Endothelial cell of hepatic sinusoid (primary cell): ENCODE results near the gene CELA2B.
"Not testable (repeated sequence)": the region's sequence is repeated elsewhere in the genome, so short reads cannot be mapped to it uniquely, and the experiment has no call there.

Experiments used
- in situ Hi-C: cut with HindIII; loops from 2 replicates; pipeline ENCODE4 v1.10.0; 2017; ENCODE audit warnings: low sequenced_read_pairs

Gene CELA2B

DNA sequence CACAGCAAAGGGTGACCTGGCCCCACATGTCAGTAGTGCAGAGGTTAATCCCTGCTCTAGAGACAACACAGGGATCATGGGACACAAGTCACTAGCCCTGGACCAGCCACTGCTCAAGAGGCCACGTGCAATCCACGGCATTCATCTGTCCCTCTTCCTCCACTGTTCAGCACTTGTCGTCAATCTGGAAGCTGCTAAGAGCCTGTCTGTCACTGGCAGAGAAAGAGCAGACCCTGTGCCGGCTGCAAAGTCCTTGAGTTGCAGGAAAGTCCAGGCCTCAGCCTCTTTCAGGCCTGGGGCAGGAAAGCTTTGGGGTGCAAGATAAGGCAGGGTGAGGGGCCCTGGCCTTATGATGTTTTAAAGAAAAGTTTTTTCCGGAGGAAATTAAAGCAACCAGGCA lies 16.7 kb downstream of the CELA2B start:
- in situ Hi-C loops = no loop called here

DNA sequence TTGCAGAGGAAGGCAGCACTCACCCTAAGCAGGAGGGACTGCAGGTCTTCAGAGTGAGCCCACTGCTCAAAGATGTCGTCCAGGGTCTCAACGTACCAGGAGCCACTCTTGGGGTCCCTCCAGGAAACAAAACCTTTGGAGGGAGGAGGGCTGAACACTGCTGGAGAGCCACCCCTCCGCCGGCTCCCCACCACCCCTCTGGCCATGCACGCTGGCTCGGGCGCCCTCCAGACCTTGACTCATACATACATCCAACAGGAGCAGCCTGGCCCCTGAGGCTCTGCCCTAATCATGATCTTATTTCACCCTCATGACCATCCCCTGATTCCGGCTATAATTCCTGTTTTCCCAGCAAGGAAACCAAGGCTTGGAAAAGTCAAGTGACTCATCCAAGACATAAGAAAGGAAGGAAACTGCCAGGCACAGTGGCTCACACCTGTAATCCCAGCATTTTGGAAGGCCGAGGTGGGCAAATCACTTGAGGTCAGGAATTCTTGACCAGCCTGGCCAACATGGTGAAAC lies 18.0 kb downstream of the CELA2B start:
- in situ Hi-C loops = no loop called here

- in situ Hi-C loops = no loop called here
Measured at GRCh38 chr1:15500184-15501178, 24.6 kb downstream of the CELA2B start.

DNA sequence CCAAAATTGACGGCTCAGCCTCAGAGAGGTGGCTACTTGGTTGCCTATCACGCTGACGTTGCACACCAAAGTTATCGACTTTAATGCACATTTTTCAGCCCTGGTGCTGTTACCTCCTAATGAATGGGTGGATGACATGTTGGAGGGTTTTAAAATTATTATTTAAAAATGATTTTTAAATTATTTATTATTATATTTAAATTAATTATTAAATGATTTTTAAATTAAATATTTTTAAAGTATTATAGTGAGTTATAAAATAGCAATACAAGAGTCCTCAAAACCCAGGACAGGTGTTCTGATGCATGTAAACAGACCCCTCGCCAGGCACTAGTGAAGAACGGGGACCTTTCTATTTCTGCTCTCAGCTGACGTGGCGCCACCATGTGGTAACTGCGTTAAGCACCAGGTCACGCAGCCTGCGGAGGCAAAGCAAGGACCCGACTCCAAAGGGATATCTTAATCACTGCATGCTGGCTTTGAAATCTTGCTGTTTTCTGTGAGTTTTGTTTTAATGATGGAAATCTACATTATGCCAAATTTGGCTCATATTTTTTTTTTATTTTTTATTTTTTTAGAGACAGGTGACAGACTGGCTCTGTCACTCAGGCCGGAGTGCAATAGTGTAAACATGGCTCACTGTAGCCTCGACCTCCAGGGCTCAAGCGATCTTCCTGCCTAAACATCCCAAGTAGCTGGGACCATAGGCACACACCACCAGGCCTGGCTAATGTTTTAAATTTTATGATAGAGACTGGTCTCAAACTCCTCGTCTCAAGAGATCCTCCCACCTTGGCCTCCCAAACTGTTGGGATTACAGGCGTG lies 25.5 kb downstream of the CELA2B start:
- in situ Hi-C loops = no loop called here

- in situ Hi-C loops = no loop called here
Measured at GRCh38 chr1:15504436-15504835, 28.5 kb downstream of the CELA2B start.

- in situ Hi-C loops = no loop called here
Measured at GRCh38 chr1:15506831-15507230, 30.9 kb downstream of the CELA2B start.

DNA sequence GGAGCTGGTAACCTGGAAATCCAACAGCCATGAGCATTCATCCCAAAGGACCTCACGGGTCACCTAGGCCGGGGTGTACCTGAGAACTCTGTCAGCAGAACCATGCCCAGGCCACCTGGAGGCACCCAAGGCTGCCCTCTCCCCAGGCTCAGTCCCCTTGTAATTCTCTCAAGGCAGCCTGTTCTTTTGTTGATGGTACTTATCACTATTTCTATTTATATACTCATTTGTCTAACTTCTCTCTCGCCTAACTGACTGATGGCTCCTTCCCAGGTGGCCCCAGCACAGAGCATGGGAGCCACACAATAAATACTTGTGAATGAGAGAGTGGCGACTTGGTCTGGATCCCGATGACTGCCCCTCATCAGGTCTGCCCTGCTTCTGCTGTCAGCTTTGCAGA lies 31.4 kb downstream of the CELA2B start:
- in situ Hi-C loops = no loop called here

DNA sequence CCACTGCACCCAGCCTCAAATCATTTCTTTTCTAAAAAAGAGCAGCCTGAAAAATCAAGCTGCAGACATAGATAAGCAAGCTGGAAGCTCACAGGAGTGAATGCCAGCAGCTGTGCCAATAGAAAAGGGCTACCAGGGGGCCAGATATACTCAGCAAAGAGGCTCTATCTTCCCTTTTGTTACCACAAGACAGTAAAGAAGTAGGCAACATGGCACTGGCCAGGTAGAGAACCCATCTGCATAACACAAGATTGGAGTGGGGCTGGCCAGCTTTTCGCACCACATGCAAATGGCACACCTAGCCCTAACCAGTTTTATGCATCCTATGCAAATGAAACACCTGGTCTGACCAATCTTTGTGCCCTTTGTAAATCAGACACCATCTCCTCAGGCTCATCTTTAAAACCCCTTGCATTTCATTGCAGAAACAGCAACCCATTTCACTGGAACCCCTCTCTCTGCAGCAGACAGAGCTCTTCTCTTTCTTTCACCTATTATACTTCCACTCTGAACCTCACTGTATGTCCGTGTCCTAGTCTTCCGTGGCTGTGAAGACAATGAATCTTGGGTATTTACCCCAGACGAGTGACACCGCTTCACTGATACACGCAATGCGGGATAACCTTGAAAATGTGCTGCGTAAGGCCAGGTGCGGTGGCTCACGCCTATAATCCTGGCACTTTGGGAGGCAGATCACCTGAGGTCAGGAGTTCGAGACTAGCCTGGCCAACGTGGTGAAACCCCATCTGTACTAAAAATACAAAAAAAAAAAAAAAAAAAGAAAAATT lies 33.0 kb downstream of the CELA2B start:
- in situ Hi-C loops = no loop called here

DNA sequence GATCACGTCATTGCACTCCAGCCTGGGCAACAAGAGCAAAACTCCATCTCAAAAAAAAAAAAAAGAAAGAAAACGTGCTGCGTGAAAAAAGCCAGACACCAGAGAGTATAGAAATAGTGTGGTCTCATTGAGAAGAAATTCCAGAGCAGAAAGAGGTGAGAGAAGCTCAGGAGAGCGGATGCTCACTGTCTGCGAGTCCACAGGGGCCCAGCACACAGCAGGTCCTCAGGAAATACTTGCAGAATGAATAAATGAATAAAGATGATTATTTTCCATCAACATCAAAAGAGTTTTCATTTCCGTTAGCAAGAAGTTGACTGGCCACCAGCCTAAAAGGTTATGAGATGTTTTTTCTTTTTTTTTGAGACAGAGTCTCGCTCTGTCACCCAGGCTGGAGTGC lies 33.7 kb downstream of the CELA2B start:
- in situ Hi-C loops = no loop called here

- in situ Hi-C loops = no loop called here
Measured at GRCh38 chr1:15510611-15511405, 34.9 kb downstream of the CELA2B start.

- in situ Hi-C loops = no loop called here
Measured at GRCh38 chr1:15513192-15513591, 37.3 kb downstream of the CELA2B start.

DNA sequence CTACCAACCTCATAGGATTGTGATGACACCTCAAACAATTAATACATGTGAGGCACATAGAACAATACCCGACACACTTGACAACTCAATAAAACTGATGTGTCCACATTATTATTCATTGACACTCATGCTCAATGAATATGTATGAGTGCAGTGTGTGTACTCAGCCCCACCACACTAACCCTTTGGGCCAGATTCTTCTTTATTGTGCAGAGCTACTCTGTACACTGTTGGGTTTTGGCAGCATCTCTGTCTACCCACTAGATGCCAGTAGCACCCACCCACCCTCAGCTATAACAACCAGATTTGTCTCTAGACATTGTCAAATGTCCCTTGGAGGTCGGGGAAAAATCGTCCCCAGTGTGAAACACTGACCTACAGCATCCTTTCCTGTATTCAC lies 38.0 kb downstream of the CELA2B start:
- in situ Hi-C loops = no loop called here

GRCh38 chr1:15514557-15514956 lies 38.7 kb downstream of the CELA2B start:
- in situ Hi-C loops = not testable (repeated sequence)

- in situ Hi-C loops = no loop called here
Measured at GRCh38 chr1:15515022-15515663, 39.2 kb downstream of the CELA2B start.

GRCh38 chr1:15519625-15520024 lies 43.7 kb downstream of the CELA2B start:
- in situ Hi-C loops = no loop called here

GRCh38 chr1:15521206-15521906 lies 45.5 kb downstream of the CELA2B start:
- in situ Hi-C loops = not testable (repeated sequence)

GRCh38 chr1:15522551-15522950 lies 46.6 kb downstream of the CELA2B start:
- in situ Hi-C loops = no loop called here

GRCh38 chr1:15523104-15524020 lies 47.5 kb downstream of the CELA2B start:
- in situ Hi-C loops = no loop called here
